Measurements from ENCODE around the gene DAGLB.
"Not testable (repeated sequence)": the region's sequence is repeated elsewhere in the genome, so short reads cannot be mapped to it uniquely, and the experiment has no call there.

Gene DAGLB, protein sequence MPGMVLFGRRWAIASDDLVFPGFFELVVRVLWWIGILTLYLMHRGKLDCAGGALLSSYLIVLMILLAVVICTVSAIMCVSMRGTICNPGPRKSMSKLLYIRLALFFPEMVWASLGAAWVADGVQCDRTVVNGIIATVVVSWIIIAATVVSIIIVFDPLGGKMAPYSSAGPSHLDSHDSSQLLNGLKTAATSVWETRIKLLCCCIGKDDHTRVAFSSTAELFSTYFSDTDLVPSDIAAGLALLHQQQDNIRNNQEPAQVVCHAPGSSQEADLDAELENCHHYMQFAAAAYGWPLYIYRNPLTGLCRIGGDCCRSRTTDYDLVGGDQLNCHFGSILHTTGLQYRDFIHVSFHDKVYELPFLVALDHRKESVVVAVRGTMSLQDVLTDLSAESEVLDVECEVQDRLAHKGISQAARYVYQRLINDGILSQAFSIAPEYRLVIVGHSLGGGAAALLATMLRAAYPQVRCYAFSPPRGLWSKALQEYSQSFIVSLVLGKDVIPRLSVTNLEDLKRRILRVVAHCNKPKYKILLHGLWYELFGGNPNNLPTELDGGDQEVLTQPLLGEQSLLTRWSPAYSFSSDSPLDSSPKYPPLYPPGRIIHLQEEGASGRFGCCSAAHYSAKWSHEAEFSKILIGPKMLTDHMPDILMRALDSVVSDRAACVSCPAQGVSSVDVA
- 20.1 to 27.2 (median 25.1) reads per million in 4 experiments for total RNA-seq

- DNase-seq = peak; percentile 93
These were observed at the start of gene DAGLB for GRCh38 chr7:6447581-6448199. Gene DAGLB (minus strand): TSS chr7:6447954. CDS start chr7:6447842, 112 bp downstream.

DNA sequence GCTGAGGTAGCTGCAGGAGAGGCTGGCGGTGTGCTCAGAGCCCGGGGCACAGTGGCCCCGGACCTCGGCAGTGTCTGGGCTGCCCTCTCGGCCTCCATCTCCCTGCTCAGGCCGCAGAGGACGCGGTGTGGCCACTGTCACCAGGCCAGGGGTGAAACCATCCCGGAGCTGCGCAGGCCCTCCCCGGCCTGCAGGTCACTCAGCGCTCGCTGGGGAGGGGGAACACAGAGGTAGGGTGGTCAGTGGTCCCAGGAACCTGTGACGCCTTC lies 49.8 kb upstream of the DAGLB start:
- DNase-seq = no peak

GRCh38 chr7:6496842-6497636 lies 49.3 kb upstream of the DAGLB start:
- DNase-seq = no peak

DNA sequence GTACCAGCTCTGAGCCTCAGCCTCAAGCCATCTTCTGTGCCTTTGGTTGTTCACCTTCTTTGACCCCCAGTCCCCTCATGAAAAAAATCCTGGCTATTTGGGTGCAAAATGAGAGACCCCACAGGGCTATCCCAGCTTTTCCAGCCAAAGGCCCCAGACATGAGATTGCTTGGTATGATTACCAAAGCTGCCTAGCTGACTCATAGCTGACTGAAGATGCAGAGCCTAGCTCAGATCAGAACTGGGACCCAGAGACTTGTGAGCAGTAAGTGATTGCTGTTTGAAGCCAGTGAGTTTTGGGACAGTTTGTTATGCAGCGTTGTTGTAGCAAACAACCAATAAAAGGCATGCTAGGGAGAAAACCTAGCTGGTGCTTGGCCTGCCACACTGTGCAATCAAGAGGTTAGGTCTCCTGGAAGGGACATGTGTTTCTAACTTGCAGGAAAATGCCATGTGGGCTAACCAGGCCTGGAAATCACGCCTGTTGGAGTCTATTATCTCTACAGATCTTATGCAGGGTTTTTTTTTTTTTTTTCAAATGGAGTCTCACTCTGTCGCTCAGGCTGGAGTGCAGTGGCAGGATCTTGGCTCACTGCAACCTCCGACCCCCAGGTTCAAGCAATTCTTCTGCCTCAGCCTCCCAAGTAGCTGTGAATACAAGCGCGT lies 48.0 kb upstream of the DAGLB start:
- DNase-seq = no peak

GRCh38 chr7:6494365-6494764 lies 46.6 kb upstream of the DAGLB start:
- no peak for DNase-seq

DNA sequence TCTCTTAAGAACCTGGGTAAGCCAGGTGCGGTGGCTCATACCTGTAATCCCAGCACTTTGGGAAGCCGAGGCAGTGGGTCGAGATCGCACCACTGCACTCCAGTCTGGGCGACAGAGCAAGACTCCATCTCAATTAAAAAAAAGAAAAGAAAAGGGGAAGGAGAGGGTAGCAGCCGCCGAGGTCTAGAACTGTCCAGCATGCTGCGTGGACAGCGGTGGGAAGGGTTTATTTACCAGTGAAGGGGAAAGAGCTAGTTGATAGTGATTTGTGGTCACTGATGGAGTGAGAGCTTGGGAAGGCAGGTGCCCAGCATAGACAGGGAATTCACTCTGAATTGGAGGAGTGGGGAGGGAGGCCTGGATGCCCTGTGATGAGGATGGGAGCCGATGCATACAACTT lies 43.4 kb upstream of the DAGLB start:
- no peak for DNase-seq

- no peak for DNase-seq
These were observed 41.9 kb upstream of the DAGLB start for GRCh38 chr7:6489612-6490011.

- no peak for DNase-seq
These were observed 39.4 kb upstream of the DAGLB start for GRCh38 chr7:6487184-6487545.

GRCh38 chr7:6486438-6487183 lies 38.9 kb upstream of the DAGLB start:
- no peak for DNase-seq

GRCh38 chr7:6482743-6483119 lies 35.0 kb upstream of the DAGLB start:
- no peak for DNase-seq

DNA sequence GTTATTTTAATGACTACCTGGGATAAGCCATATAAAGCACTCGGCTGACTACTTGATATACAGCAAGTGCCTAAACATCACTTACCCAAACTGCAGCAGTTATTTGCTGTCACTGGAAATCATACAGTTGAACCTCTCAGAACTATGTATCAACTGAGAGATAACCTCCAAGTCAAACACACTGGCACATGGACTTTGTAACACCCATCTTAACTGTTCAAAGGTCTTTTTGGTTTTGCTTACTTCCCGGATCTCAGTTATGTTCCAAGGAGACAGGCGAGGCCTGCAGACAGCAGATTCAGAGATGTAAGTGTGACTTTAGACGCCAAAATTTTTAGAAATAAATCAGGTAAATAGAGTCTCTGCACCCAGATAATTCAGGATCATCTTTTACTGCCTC lies 34.6 kb upstream of the DAGLB start:
- DNase-seq = no peak

- no peak for DNase-seq
These were observed 33.7 kb upstream of the DAGLB start for GRCh38 chr7:6481445-6481844.

DNA sequence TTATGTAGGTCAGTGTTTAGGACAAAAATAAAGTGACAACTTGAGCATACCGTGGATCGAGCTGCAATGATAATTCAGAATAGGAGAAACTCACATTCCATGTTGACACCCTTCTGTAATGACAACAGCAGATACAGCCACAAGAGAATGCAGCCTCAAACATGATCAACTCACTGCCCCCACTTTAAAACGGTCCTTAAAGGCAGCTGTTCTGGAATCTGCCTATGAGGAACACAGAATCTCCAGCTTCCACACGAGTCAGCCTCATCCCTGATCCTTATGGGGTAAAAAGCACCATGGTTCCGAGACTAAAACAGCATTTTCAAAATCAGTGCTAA lies 32.5 kb upstream of the DAGLB start:
- no peak for DNase-seq

- no peak for DNase-seq
These were observed 31.3 kb upstream of the DAGLB start for GRCh38 chr7:6479067-6479466.

- DNase-seq = no peak
These were observed 30.4 kb upstream of the DAGLB start for GRCh38 chr7:6478186-6478585.

GRCh38 chr7:6477318-6477660 lies 29.5 kb upstream of the DAGLB start:
- no peak for DNase-seq

DNA sequence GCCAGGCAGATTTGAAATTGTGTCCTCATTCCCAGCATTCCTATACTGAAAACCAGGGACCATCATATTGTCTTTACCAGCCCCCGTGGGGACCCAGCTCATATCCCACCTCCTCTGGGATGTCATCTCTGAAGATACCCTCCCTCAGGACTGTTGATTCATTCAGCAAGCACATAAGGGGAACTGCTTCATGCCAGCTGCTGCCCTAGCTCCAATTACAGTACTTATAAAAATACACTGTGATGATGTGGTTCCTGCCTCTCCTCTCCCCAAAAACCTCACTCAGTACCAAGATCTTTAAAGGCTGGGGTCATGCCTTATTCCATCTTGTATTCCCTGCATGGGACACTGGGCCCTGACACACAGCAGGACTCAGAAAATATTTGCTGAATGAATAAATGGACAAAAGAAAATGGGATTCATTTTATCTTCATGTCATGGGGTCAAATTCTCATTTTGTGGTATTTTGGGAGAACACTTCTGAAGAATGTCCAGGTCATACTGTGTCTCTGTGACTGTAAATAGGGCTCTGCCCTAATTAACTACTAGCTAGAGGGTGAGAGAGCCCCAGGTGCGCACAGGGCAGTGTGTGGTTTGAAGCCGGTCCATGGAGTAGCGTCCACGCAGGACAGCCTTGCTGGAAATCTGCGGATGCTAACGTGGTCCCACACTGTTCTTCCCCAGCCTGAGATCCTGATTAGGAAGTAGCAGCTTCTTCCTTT lies 29.0 kb upstream of the DAGLB start:
- no peak for DNase-seq

- no peak for DNase-seq
These were observed 27.9 kb upstream of the DAGLB start for GRCh38 chr7:6475433-6476186.

GRCh38 chr7:6465862-6466261 lies 18.1 kb upstream of the DAGLB start:
- DNase-seq = no peak

- not testable (repeated sequence) for DNase-seq
These were observed 15.9 kb upstream of the DAGLB start for GRCh38 chr7:6463609-6464008.
